Spleen (tissue), 11 donors: Measurements from ENCODE around the gene GPR3. TPM values are rescaled to one million over a fixed set of nuclear protein-coding genes. Genes with fewer than 3 reads are reported as not detected.

Experiments
- DNase-seq: peaks from one replicate; pipeline ENCODE4 v3.0.0-alpha.2; 2020
- H3K27ac ChIP-seq, 8 donors: fragments of 200-600 bp; sonication (generic) in 7 of 8; 1 replicate in 4 of 8; 2 replicates in 4 of 8; pipeline versions ENCODE4 v1.5.0 to v1.8.0; 2016 to 2021; ENCODE audit warnings: inconsistent platforms in 4 of 8, mild to moderate bottlenecking in 4 of 8, moderate library complexity in 1 of 8
- H3K27me3 ChIP-seq, 7 donors: fragments of 200-600 bp; sonication (generic) in 6 of 7; replicated peaks in 1 of 7; 1 replicate in 4 of 7; 2 replicates in 3 of 7; pipeline versions ENCODE4 v1.5.0 to v1.8.0; 2016 to 2021; ENCODE audit warnings: inconsistent platforms in 3 of 7, mild to moderate bottlenecking in 1 of 7
- H3K36me3 ChIP-seq, 6 donors: fragments of 200-600 bp; sonication (generic) in 5 of 6; 1 replicate in 4 of 6; 2 replicates in 2 of 6; pipeline versions ENCODE4 v1.5.0 to v1.8.0; 2016 to 2021; ENCODE audit warnings: inconsistent platforms in 2 of 6
- H3K4me1 ChIP-seq, 6 donors: fragments of 200-600 bp; sonication (generic) in 5 of 6; 1 replicate in 3 of 6; 2 replicates in 3 of 6; pipeline versions ENCODE4 v1.5.0 to v1.8.0; 2016 to 2021; ENCODE audit warnings: inconsistent platforms in 3 of 6
- H3K4me3 ChIP-seq, 8 donors: fragments of 200-600 bp; sonication (generic) in 7 of 8; 1 replicate in 4 of 8; 2 replicates in 4 of 8; pipeline versions ENCODE4 v1.5.0 to v1.8.0; 2016 to 2021; ENCODE audit warnings: inconsistent platforms in 4 of 8, mild to moderate bottlenecking in 4 of 8, moderate library complexity in 2 of 8
- H3K9me3 ChIP-seq, 8 donors: fragments of 200-600 bp; sonication (generic) in 7 of 8; 1 replicate in 4 of 8; 2 replicates in 4 of 8; pipeline versions ENCODE4 v1.5.0 to v1.8.0; 2016 to 2021; ENCODE audit warnings: inconsistent platforms in 4 of 8
- CTCF ChIP-seq, 11 experiments: fragments of 200-600 bp in 7 of 11; fragments of 450-650 bp in 4 of 11; sonication (generic) in 4 of 11; IDR thresholded peaks in 8 of 11; conservative IDR thresholded peaks in 3 of 11; 1 replicate in 7 of 11; 2 replicates in 4 of 11; pipeline versions ENCODE4 v1.4.0 to v1.8.0; 2016 to 2021; ENCODE audit warnings: antibody characterized with exemption in 11 of 11, inconsistent platforms in 4 of 11, mild to moderate bottlenecking in 1 of 11
- POLR2A ChIP-seq, 3 donors: fragments of 450-650 bp; IDR thresholded peaks; one replicate each; pipeline ENCODE4 v1.5.1; 2017; ENCODE audit warnings: antibody characterized with exemption in 3 of 3, mild to moderate bottlenecking in 1 of 3
- POLR2AphosphoS5 ChIP-seq, 3 donors: sonication (generic); formaldehyde crosslinking; IDR thresholded peaks; one replicate each; pipeline ENCODE4 v1.5.1; 2017; ENCODE audit warnings: antibody characterized with exemption in 3 of 3
- WGBS, 5 donors: extraction: QIAGEN DNeasy Blood & Tissue Kit in 3 of 5; methylation state at CpG; one replicate each; pipeline versions ENCODE4 v1.1.5 to v1.1.7; 2013 to 2018; 5-methylcytosine and 5-hydroxymethylcytosine counted together
- intact Hi-C: fragments of 100-400 bp; cut with DNase I; formaldehyde crosslinking; loops from one replicate; pipeline ENCODE4 v1.15.0; 2023; ENCODE audit warnings: low total_unique reads
- polyA plus RNA-seq, 3 donors: library from polyadenylated mRNA; stranded (reverse); fragments of 200-250 nt; gene quantifications; one replicate each; pipeline ENCODE4 v1.2.1, GENCODE V29; 2013
- total RNA-seq, 7 donors: library from RNA; depleted of rRNA in 3 of 7; stranded (reverse); fragments of >200 nt in 3 of 7; fragmentation: NEBNext Ultra II Directional in 4 of 7; extraction: Animal tissue kit (Norgen Biotek cat#: 25700) in 4 of 7; gene quantifications; one replicate each; pipeline versions ENCODE4 v1.1.0 to v1.2.1, GENCODE V29; 2016 to 2021
- donor health status: healthy with polysubstance abuse.
- donor health status: DM: no; HTN: no; CAD: no; lungs with moderate emphysema.
- donor health status: DM: no; HTN: no; CAD: no.
- donor health status: Bipolar disorder and iron deficiency.
- donor health status: healthy.
- donor health status: DM: no; HTN: no; CAD: no.
- donor health status: DM: yes; HTN: yes; CAD: no.

The GPR3 gene
- total and polyA plus RNA-seq, 10 donors = 0.05 to 0.40 (median 0.16) TPM; not detected in 4

GRCh38 chr1:27361553-27361952 lies 30.9 kb upstream of the GPR3 start:
- TF ChIP-seq CTCF (IDR thresholded peaks at IDR 0.05 in 8 of 11, conservative IDR thresholded peaks at IDR 0.05 in 3 of 11) = no peak
- TF ChIP-seq POLR2AphosphoS5 (IDR thresholded peaks at IDR 0.05) = no peak
- TF ChIP-seq POLR2A (IDR thresholded peaks at IDR 0.05) = no peak
- no peak for DNase-seq
- Histone ChIP-seq H3K27ac (no peak overlapping the region), H3K27me3 (peaks cover 0 to 4% (median 0%) of the 10 kb centered on the region in 7 donors), H3K36me3 (peaks cover 0 to 80% (median 14%) of the 10 kb centered on the region in 6 donors), H3K4me1 (peaks cover 29 to 69% (median 51%) of the 10 kb centered on the region in 6 donors), H3K4me3 (no peak overlapping the region), H3K9me3 (no peaks in the 10 kb centered on the region)
- intact Hi-C loops = no loop called here
- 81 to 96% (median 90%) methylated on average over 7 to 8 of the region's 8 CpGs for WGBS, 5 donors

- no peak for TF ChIP-seq POLR2A (IDR thresholded peaks at IDR 0.05)
- no peak for TF ChIP-seq CTCF (IDR thresholded peaks at IDR 0.05 in 8 of 11, conservative IDR thresholded peaks at IDR 0.05 in 3 of 11)
- no peak for TF ChIP-seq POLR2AphosphoS5 (IDR thresholded peaks at IDR 0.05)
- WGBS, 5 donors = 89 to 93% (median 92%) methylated on average over 12 to 26 of the region's 26 CpGs
- Histone ChIP-seq H3K27ac (peak overlapping the region in 3 of 8 donors; percentile 91 to 92 (median 91)), H3K36me3 (peaks cover 0 to 56% (median 11%) of the 10 kb centered on the region in 6 donors), H3K4me3 (no peak overlapping the region), H3K9me3 (no peaks in the 10 kb centered on the region), H3K4me1 (peaks cover 26 to 74% (median 56%) of the 10 kb centered on the region in 6 donors), H3K27me3 (peaks cover 0 to 4% (median 0%) of the 10 kb centered on the region in 7 donors)
- DNase-seq = no peak
- intact Hi-C loops = no loop called here
Observed at GRCh38 chr1:27363766-27364695, 28.4 kb upstream of the GPR3 start.

- Histone ChIP-seq H3K4me3 (peak overlapping the region in 6 of 8 donors; percentile 60 to 89 (median 70)), H3K27ac (peak overlapping the region in 7 of 8 donors; percentile 88 to 95 (median 91)), H3K36me3 (peaks cover 0 to 48% (median 7%) of the 10 kb centered on the region in 6 donors), H3K27me3 (peaks cover 0 to 4% (median 0%) of the 10 kb centered on the region in 7 donors), H3K4me1 (peaks cover 23 to 74% (median 58%) of the 10 kb centered on the region in 6 donors), H3K9me3 (no peaks in the 10 kb centered on the region)
- TF ChIP-seq CTCF (IDR thresholded peaks at IDR 0.05 in 8 of 11, conservative IDR thresholded peaks at IDR 0.05 in 3 of 11) (no peak), POLR2A (IDR thresholded peaks at IDR 0.05) (no peak), POLR2AphosphoS5 (IDR thresholded peaks at IDR 0.05) (no peak)
- no peak for DNase-seq
- intact Hi-C loops = no loop called here
- 54 to 80% (median 72%) methylated on average over 6 to 11 of the region's 11 CpGs for WGBS, 5 donors
Observed at GRCh38 chr1:27364696-27365371, 27.6 kb upstream of the GPR3 start.
